ENCODE data around the gene RALGDS. TPM values are rescaled to one million over a fixed set of nuclear protein-coding genes. Genes with fewer than 3 reads are reported as not detected.

RALGDS gene
- total RNA-seq, 1 donor, result 13.8 TPM

GRCh38 chr9:133067813-133068212 is 53.2 kb downstream of the RALGDS start:
- TF ChIP-seq CTCF (IDR thresholded peaks at IDR 0.05; ENCODE audit: insufficient read depth, low read depth, low read length), result no peak
- no peak overlapping the region for H3K4me3 ChIP-seq (ENCODE audit: low read depth, low read length)
- DNase-seq (ENCODE audit: low read depth), result no peak

GRCh38 chr9:133067006-133067405 is 54.0 kb downstream of the RALGDS start:
- no peak for TF ChIP-seq CTCF (IDR thresholded peaks at IDR 0.05; ENCODE audit: insufficient read depth, low read depth, low read length)
- DNase-seq (ENCODE audit: low read depth), result no peak

DNA sequence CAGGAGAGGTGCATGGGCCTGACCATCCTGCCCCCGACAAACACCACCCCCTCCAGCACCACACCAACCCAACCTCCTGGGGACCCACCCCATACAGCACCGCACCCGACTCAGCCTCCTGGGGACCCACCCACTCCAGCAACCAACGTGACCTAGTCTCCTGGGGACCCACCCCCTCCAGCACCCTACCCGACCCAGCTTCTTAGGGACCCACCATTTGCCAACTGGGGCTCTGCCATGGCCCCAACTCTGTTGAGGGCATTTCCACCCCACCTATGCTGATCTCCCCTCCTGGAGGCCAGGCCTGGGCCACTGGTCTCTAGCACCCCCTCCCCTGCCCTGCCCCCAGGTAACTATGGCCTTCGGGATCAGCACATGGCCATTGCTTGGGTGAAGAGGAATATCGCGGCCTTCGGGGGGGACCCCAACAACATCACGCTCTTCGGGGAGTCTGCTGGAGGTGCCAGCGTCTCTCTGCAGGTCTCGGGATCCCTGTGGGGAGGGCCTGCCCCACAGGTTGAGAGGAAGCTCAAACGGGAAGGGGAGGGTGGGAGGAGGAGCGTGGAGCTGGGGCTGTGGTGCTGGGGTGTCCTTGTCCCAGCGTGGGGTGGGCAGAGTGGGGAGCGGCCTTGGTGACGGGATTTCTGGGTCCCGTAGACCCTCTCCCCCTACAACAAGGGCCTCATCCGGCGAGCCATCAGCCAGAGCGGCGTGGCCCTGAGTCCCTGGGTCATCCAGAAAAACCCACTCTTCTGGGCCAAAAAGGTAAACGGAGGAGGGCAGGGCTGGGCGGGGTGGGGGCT is 54.7 kb downstream of the RALGDS start:
- no peak overlapping the region for H3K4me3 ChIP-seq (ENCODE audit: low read depth, low read length)
- TF ChIP-seq CTCF (IDR thresholded peaks at IDR 0.05; ENCODE audit: insufficient read depth, low read depth, low read length), result no peak
- DNase-seq (ENCODE audit: low read depth), result no peak

More at GRCh38 chr9:133067006-133067405, 54.0 kb downstream of the RALGDS start:
- no peak overlapping the region for H3K4me3 ChIP-seq (ENCODE audit: low read depth, low read length)

- DNase-seq (ENCODE audit: low read depth), result no peak
- no peak overlapping the region for H3K4me3 ChIP-seq (ENCODE audit: low read depth, low read length)
- no peak for TF ChIP-seq CTCF (IDR thresholded peaks at IDR 0.05; ENCODE audit: insufficient read depth, low read depth, low read length)
These were observed 56.0 kb downstream of the RALGDS start for GRCh38 chr9:133065070-133065388.

GRCh38 chr9:133064241-133065069 is 56.6 kb downstream of the RALGDS start:
- no peak overlapping the region for H3K4me3 ChIP-seq (ENCODE audit: low read depth, low read length)
- DNase-seq (ENCODE audit: low read depth), result no peak
- no peak for TF ChIP-seq CTCF (IDR thresholded peaks at IDR 0.05; ENCODE audit: insufficient read depth, low read depth, low read length)

DNA sequence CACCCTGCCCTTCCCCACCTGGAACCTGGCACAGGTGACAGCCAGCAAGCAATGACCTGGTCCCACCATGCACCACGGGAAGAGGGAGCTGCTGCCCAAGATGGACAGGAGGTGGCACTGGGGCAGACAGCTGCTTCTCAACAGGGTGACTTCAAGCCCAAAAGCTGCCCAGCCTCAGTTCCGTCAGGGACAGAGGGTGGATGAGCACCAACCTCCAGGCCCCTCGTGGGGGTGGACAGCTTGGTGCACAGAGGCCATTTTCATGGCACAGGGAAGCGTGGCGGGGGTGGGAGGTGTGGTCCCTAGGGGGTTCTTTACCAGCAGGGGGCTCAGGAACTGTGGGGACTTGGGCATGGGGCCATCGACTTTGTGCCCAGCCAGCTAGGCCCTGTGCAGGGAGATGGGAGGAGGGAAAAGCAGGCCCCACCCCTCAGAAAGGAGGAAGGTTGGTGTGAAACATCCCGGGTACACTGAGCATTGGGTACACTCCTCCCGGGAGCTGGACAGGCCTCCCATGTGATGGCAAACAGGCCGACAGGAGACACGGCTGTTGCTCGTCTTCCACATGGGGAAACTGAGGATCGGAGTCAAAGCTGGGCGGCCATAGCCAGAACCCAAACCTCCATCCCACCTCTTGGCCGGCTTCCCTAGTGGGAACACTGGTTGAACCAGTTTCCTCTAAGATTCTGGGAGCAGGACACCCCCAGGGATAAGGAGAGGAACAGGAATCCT is 57.4 kb downstream of the RALGDS start:
- DNase-seq (ENCODE audit: low read depth), result no peak
- H3K4me3 ChIP-seq (ENCODE audit: low read depth, low read length), result no peak overlapping the region
- no peak for TF ChIP-seq CTCF (IDR thresholded peaks at IDR 0.05; ENCODE audit: insufficient read depth, low read depth, low read length)
